T-helper 1 cell treated with Interleukin-12 subunit alpha and Interleukin-12 subunit beta and Interleukin-4 antibody, amounts not matched to agents 30 μg/mL and 1 μg/mL, for 36 hours (primary cell): ENCODE results near the gene SLC6A6.

Experiments
- H3K27ac Mint-ChIP-seq: one replicate; pipeline ENCODE4 v1.8.0; 2021; ENCODE audit warnings: mild to moderate bottlenecking, mixed read lengths
- H3K27me3 Mint-ChIP-seq: one replicate; pipeline ENCODE4 v1.8.0; 2021; ENCODE audit warnings: low read depth, mixed read lengths
- H3K36me3 Mint-ChIP-seq: one replicate; pipeline ENCODE4 v1.8.0; 2021; ENCODE audit warnings: low read depth, mixed read lengths
- H3K4me1 Mint-ChIP-seq: one replicate; pipeline ENCODE4 v1.8.0; 2021; ENCODE audit warnings: low read depth, mixed read lengths
- H3K4me3 Mint-ChIP-seq: one replicate; pipeline ENCODE4 v1.8.0; 2021; ENCODE audit warnings: mild to moderate bottlenecking, moderate library complexity, mixed read lengths
- H3K9me3 Mint-ChIP-seq: one replicate; pipeline ENCODE4 v1.8.0; 2021; ENCODE audit warnings: mixed read lengths

SLC6A6 gene

GRCh38 chr3:14535616-14536015 lies 133.2 kb downstream of the SLC6A6 start:
- H3K36me3 Mint-ChIP-seq: no peaks in the 10 kb centered on the region
- no peak overlapping the region for H3K4me3 Mint-ChIP-seq
- no peaks in the 10 kb centered on the region for H3K4me1 Mint-ChIP-seq
- no peaks in the 10 kb centered on the region for H3K27me3 Mint-ChIP-seq
- H3K27ac Mint-ChIP-seq: no peak overlapping the region
- no peaks in the 10 kb centered on the region for H3K9me3 Mint-ChIP-seq

- Mint-ChIP-seq H3K27me3 (no peaks in the 10 kb centered on the region), H3K27ac (no peak overlapping the region), H3K36me3 (no peaks in the 10 kb centered on the region), H3K4me3 (no peak overlapping the region), H3K9me3 (no peaks in the 10 kb centered on the region), H3K4me1 (no peaks in the 10 kb centered on the region)
These were observed 133.8 kb downstream of the SLC6A6 start for GRCh38 chr3:14536055-14536815.

GRCh38 chr3:14536837-14537589 lies 134.6 kb downstream of the SLC6A6 start:
- Mint-ChIP-seq H3K9me3 (no peaks in the 10 kb centered on the region), H3K4me1 (no peaks in the 10 kb centered on the region), H3K27ac (no peak overlapping the region), H3K27me3 (no peaks in the 10 kb centered on the region), H3K4me3 (no peak overlapping the region), H3K36me3 (no peaks in the 10 kb centered on the region)

- Mint-ChIP-seq H3K4me3 (no peak overlapping the region), H3K4me1 (no peaks in the 10 kb centered on the region), H3K27me3 (no peaks in the 10 kb centered on the region), H3K9me3 (no peaks in the 10 kb centered on the region), H3K27ac (no peak overlapping the region), H3K36me3 (no peaks in the 10 kb centered on the region)
These were observed 135.4 kb downstream of the SLC6A6 start for GRCh38 chr3:14537590-14538450.

- Mint-ChIP-seq H3K4me1 (no peaks in the 10 kb centered on the region), H3K9me3 (no peaks in the 10 kb centered on the region), H3K27ac (no peak overlapping the region), H3K27me3 (no peaks in the 10 kb centered on the region), H3K4me3 (no peak overlapping the region), H3K36me3 (no peaks in the 10 kb centered on the region)
These were observed 136.2 kb downstream of the SLC6A6 start for GRCh38 chr3:14538451-14539088.
